Retinal pigment epithelial cell (primary cell): ENCODE data around the gene DHRS7.
A peak's percentile ranks its signal among the peaks of the same experiment; 100 is the strongest.

Experiments
- DNase-seq: peaks from one replicate; pipeline ENCODE4 v3.0.0-alpha.2; 2010; ENCODE audit warnings: low read depth
- H3K4me3 ChIP-seq: 2 replicates; pipeline ENCODE4 v1.5.1; 2011; ENCODE audit warnings: mild to moderate bottlenecking, low read length, control low read depth, moderate library complexity
- TF ChIP-seq, protein P1 (sequence below): conservative IDR thresholded peaks from 2 replicates; pipeline ENCODE4 v1.5.1; 2011; ENCODE audit warnings: low read depth, low read length, control low read depth, inconsistent platforms

Gene DHRS7

GRCh38 chr14:60184146-60184904 is 19.1 kb upstream of the DHRS7 start:
- H3K4me3 ChIP-seq, result peak overlapping the region; percentile 28
- TF ChIP-seq, protein P1, sequence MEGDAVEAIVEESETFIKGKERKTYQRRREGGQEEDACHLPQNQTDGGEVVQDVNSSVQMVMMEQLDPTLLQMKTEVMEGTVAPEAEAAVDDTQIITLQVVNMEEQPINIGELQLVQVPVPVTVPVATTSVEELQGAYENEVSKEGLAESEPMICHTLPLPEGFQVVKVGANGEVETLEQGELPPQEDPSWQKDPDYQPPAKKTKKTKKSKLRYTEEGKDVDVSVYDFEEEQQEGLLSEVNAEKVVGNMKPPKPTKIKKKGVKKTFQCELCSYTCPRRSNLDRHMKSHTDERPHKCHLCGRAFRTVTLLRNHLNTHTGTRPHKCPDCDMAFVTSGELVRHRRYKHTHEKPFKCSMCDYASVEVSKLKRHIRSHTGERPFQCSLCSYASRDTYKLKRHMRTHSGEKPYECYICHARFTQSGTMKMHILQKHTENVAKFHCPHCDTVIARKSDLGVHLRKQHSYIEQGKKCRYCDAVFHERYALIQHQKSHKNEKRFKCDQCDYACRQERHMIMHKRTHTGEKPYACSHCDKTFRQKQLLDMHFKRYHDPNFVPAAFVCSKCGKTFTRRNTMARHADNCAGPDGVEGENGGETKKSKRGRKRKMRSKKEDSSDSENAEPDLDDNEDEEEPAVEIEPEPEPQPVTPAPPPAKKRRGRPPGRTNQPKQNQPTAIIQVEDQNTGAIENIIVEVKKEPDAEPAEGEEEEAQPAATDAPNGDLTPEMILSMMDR, result peak; percentile 54
- DNase-seq, result no peak

GRCh38 chr14:60183741-60184140 is 18.5 kb upstream of the DHRS7 start:
- TF ChIP-seq, protein P1, result no peak
- no peak for DNase-seq
- no peak overlapping the region for H3K4me3 ChIP-seq

DNA sequence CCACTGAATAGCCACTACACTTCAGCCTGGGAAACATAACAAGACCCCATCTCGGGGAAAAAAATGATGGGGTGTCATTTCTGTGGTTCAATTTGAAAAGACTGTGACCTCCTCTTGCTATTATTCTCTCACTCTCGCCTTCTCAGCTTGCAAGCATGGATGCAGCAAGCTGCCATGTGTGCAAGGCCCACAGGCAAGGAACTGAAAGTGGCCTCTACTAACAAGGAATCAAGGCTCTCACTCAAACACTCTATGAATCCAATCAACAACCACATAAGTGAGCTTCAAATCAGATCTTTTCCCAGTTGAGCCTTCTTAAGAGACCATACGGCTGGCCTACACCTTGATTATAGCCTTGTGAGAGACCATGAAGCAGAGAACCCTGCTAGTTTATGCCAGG is 17.9 kb upstream of the DHRS7 start:
- DNase-seq, result no peak
- TF ChIP-seq, protein P1, result no peak
- H3K4me3 ChIP-seq, result no peak overlapping the region

GRCh38 chr14:60179431-60179869 is 14.3 kb upstream of the DHRS7 start:
- no peak for DNase-seq
- TF ChIP-seq, protein P1, result no peak
- no peak overlapping the region for H3K4me3 ChIP-seq

DNA sequence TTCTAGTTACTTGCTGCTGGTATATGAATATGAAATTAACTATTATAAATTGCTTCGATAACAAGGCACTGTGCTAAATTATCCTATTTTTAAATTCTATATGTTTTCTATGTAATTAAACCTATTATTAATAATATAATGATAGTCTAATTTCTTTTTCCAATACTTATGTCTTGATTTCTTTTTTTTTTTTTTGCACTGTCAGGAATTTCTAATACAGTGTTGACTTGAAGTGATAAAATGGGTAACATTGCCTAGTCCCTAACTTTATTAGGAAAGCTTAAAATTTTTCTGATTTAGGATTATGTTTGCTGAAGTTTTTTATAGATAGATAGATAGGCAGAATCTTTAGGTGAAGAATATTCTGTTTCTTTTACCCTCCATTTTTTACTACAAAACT is 13.6 kb upstream of the DHRS7 start:
- no peak for DNase-seq
- TF ChIP-seq, protein P1, result no peak
- H3K4me3 ChIP-seq, result no peak overlapping the region

- no peak overlapping the region for H3K4me3 ChIP-seq
- DNase-seq, result no peak
- TF ChIP-seq, protein P1, result no peak
These were observed 13.0 kb upstream of the DHRS7 start for GRCh38 chr14:60178164-60178563.

- no peak for DNase-seq
- no peak overlapping the region for H3K4me3 ChIP-seq
- TF ChIP-seq, protein P1, result no peak
These were observed 10.2 kb upstream of the DHRS7 start for GRCh38 chr14:60175255-60175902.
